CD14-positive monocyte (primary cell): ENCODE results near the gene ANKRD44. TPM values are rescaled to one million over a fixed set of nuclear protein-coding genes. Genes with fewer than 3 reads are reported as not detected.

Experiments
- DNase-seq, 3 donors: peaks; one replicate each; pipeline ENCODE4 v3.0.0-alpha.2; 2011 to 2022
- H2AFZ ChIP-seq: 2 replicates; pipeline ENCODE4 v1.6.0; 2012; ENCODE audit warnings: mild to moderate bottlenecking, low read depth, low read length, inconsistent platforms; ENCODE audit not compliant: insufficient read depth, poor library complexity, severe bottlenecking
- H3K27ac ChIP-seq, 2 donors: 1 replicate in 1 of 2; 2 replicates in 1 of 2; pipeline ENCODE4 v1.5.1; 2012 to 2013; ENCODE audit warnings: low read length in 2 of 2, control low read depth in 1 of 2, inconsistent platforms in 1 of 2, low read depth in 1 of 2, mild to moderate bottlenecking in 1 of 2
- H3K27me3 ChIP-seq, 2 donors: one replicate each; pipeline versions ENCODE4 v1.6.0 to v1.6.1; 2011 to 2013; ENCODE audit warnings: low read length in 2 of 2; ENCODE audit not compliant: control insufficient read depth in 2 of 2, insufficient read depth in 2 of 2
- H3K36me3 ChIP-seq, 2 donors: replicated peaks in 1 of 2; 1 replicate in 1 of 2; 2 replicates in 1 of 2; pipeline versions ENCODE4 v1.5.1 to v1.6.1; 2012 to 2013; ENCODE audit warnings: low read length in 2 of 2, control low read depth in 1 of 2, inconsistent platforms in 1 of 2, mild to moderate bottlenecking in 1 of 2; ENCODE audit not compliant: insufficient read depth in 2 of 2, control insufficient read depth in 1 of 2
- H3K4me1 ChIP-seq, 2 donors: 1 replicate in 1 of 2; 2 replicates in 1 of 2; pipeline versions ENCODE4 v1.5.1 to v1.6.1; 2012 to 2013; ENCODE audit warnings: low read length in 2 of 2, control low read depth in 1 of 2, inconsistent platforms in 1 of 2, mild to moderate bottlenecking in 1 of 2, moderate library complexity in 1 of 2; ENCODE audit not compliant: insufficient read depth in 2 of 2, control insufficient read depth in 1 of 2
- H3K4me2 ChIP-seq: replicated peaks from 2 replicates; pipeline ENCODE3; 2012; ENCODE audit warnings: low read length, moderate library complexity, mild to moderate bottlenecking; ENCODE audit not compliant: poor library complexity, severe bottlenecking; ENCODE audit errors: extremely low read depth
- H3K4me3 ChIP-seq, 3 experiments: fragments of 200-600 bp in 1 of 3; sonication (generic) in 1 of 3; replicated peaks in 1 of 3; 1 replicate in 2 of 3; 2 replicates in 1 of 3; pipeline ENCODE4 v1.5.1; 2011 to 2013; ENCODE audit warnings: low read length in 3 of 3, mild to moderate bottlenecking in 3 of 3, control low read depth in 2 of 3, low read depth in 2 of 3, inconsistent platforms in 1 of 3, moderate library complexity in 1 of 3
- H3K79me2 ChIP-seq: 2 replicates; pipeline ENCODE4 v1.6.0; 2012; ENCODE audit warnings: mild to moderate bottlenecking, control low read depth, inconsistent platforms, low read length, moderate library complexity; ENCODE audit not compliant: insufficient read depth
- H3K9ac ChIP-seq: 2 replicates; pipeline ENCODE4 v1.6.0; 2017; ENCODE audit warnings: low read length, mild to moderate bottlenecking; ENCODE audit not compliant: insufficient read depth, poor library complexity, severe bottlenecking
- H3K9me3 ChIP-seq, 2 donors: replicated peaks in 1 of 2; 1 replicate in 1 of 2; 2 replicates in 1 of 2; pipeline versions ENCODE4 v1.5.1 to v1.6.1; 2012 to 2013; ENCODE audit warnings: low read length in 2 of 2, control low read depth in 1 of 2; ENCODE audit not compliant: control insufficient read depth in 1 of 2, insufficient read depth in 1 of 2
- H4K20me1 ChIP-seq: 2 replicates; pipeline ENCODE4 v1.6.0; 2012; ENCODE audit warnings: mild to moderate bottlenecking, low read length, control low read depth, moderate library complexity; ENCODE audit not compliant: insufficient read depth
- H3K27ac Mint-ChIP-seq, 7 donors: one replicate each; pipeline ENCODE4 v1.8.0; 2020; ENCODE audit warnings: mild to moderate bottlenecking in 7 of 7, mixed read lengths in 7 of 7, moderate library complexity in 6 of 7, inconsistent platforms in 2 of 7
- H3K27me3 Mint-ChIP-seq, 3 donors: one replicate each; pipeline ENCODE4 v1.8.0; 2021 to 2022; ENCODE audit warnings: low read depth in 3 of 3, mild to moderate bottlenecking in 3 of 3, mixed read lengths in 3 of 3, moderate library complexity in 3 of 3, inconsistent platforms in 1 of 3
- H3K36me3 Mint-ChIP-seq, 2 donors: one replicate each; pipeline ENCODE4 v1.8.0; 2020; ENCODE audit warnings: mixed read lengths in 2 of 2, inconsistent platforms in 1 of 2, mild to moderate bottlenecking in 1 of 2
- H3K4me1 Mint-ChIP-seq: one replicate; pipeline ENCODE4 v1.8.0; 2020; ENCODE audit warnings: mild to moderate bottlenecking, mixed read lengths
- H3K4me3 Mint-ChIP-seq, 2 donors: one replicate each; pipeline ENCODE4 v1.8.0; 2020; ENCODE audit warnings: mild to moderate bottlenecking in 2 of 2, mixed read lengths in 2 of 2, moderate library complexity in 1 of 2
- H3K9me3 Mint-ChIP-seq, 7 donors: one replicate each; pipeline ENCODE4 v1.8.0; 2020 to 2022; ENCODE audit warnings: mixed read lengths in 7 of 7, mild to moderate bottlenecking in 6 of 7, moderate library complexity in 6 of 7, inconsistent platforms in 2 of 7
- CTCF ChIP-seq: fragments of 200-600 bp; IDR thresholded peaks from one replicate; pipeline ENCODE4 v1.8.0; 2022; ENCODE audit warnings: antibody characterized with exemption, mild to moderate bottlenecking
- WGBS: methylation state at CpG from one replicate; pipeline ENCODE4 v1.1.5; 2013; ENCODE audit warnings: missing lambda C conversion rate; ENCODE audit not compliant: insufficient coverage; 5-methylcytosine and 5-hydroxymethylcytosine counted together
- intact Hi-C, 2 donors: fragments of 100-400 bp; cut with micrococcal nuclease; formaldehyde crosslinking; loops; one replicate each; pipeline versions ENCODE4 v1.15.0 to v1.15.1; 2023
- polyA plus RNA-seq, 3 donors: library from polyadenylated mRNA; depleted of rRNA in 1 of 3; unstranded in 2 of 3; stranded (reverse) in 1 of 3; fragments of 300-500 nt in 2 of 3; fragments of >200 nt in 1 of 3; fragmentation: Illumina TruSeq in 2 of 3; gene quantifications; 1 replicate in 2 of 3; 2 replicates in 1 of 3; pipeline ENCODE4 v1.2.3, GENCODE V29; 2012 to 2021

The ANKRD44 gene
- polyA plus RNA-seq, 3 donors, result 55.7 to 91.9 (median 64.9) TPM

- H3K36me3 ChIP-seq, result peaks cover 73 to 87% of the 10 kb centered on the region in 2 donors
- intact Hi-C loops, result loop anchor here in 1 of 2 donors (10.0 kb wide), 1 partner anchor 305 kb away; no protein-coding TSS in a partner anchor
- no peaks in the 10 kb centered on the region for H3K27me3 ChIP-seq
- 90% methylated on average over 2 of the region's 6 CpGs for WGBS
- H3K36me3 Mint-ChIP-seq, result peaks cover 73 to 83% of the 10 kb centered on the region in 2 donors
- H3K9me3 Mint-ChIP-seq, result peaks cover 0 to 5% (median 0%) of the 10 kb centered on the region in 7 donors
- H3K4me1 ChIP-seq, result peaks cover 23 to 26% of the 10 kb centered on the region in 2 donors
- H3K27ac Mint-ChIP-seq, result peak overlapping the region in 1 of 7 donors; percentile 83
- DNase-seq, result no peak
- H3K27me3 Mint-ChIP-seq, result no peaks in the 10 kb centered on the region
- no peaks in the 10 kb centered on the region for H3K9me3 ChIP-seq
- peaks cover 32% of the 10 kb centered on the region for H4K20me1 ChIP-seq
- no peak for TF ChIP-seq CTCF
- no peak overlapping the region for H3K4me3 ChIP-seq
- peaks cover 27% of the 10 kb centered on the region for H3K4me1 Mint-ChIP-seq
- no peak overlapping the region for H3K27ac ChIP-seq
- H3K4me2 ChIP-seq, result no peak overlapping the region
- no peak overlapping the region for H3K4me3 Mint-ChIP-seq
- no peak overlapping the region for H3K9ac ChIP-seq
- no peak overlapping the region for H2AFZ ChIP-seq
- no peaks in the 10 kb centered on the region for H3K79me2 ChIP-seq
Observed at GRCh38 chr2:197079832-197080555, 230.6 kb downstream of the ANKRD44 start.

- Histone ChIP-seq H3K9me3 (no peaks in the 10 kb centered on the region), H3K4me3 (no peak overlapping the region), H3K9ac (no peak overlapping the region), H3K4me2 (no peak overlapping the region), H3K36me3 (peaks cover 76 to 88% of the 10 kb centered on the region in 2 donors), H2AFZ (no peak overlapping the region), H3K79me2 (no peaks in the 10 kb centered on the region), H4K20me1 (peaks cover 37% of the 10 kb centered on the region), H3K27ac (no peak overlapping the region), H3K27me3 (no peaks in the 10 kb centered on the region), H3K4me1 (peaks cover 23 to 26% of the 10 kb centered on the region in 2 donors)
- H3K36me3 Mint-ChIP-seq, result peaks cover 79 to 87% of the 10 kb centered on the region in 2 donors
- no peaks in the 10 kb centered on the region for H3K27me3 Mint-ChIP-seq
- peaks cover 27% of the 10 kb centered on the region for H3K4me1 Mint-ChIP-seq
- intact Hi-C loops, result loop anchor here in 1 of 2 donors (10.0 kb wide), 1 partner anchor 305 kb away; no protein-coding TSS in a partner anchor
- no peak overlapping the region for H3K4me3 Mint-ChIP-seq
- no peak for TF ChIP-seq CTCF
- no peak for DNase-seq
- peak overlapping the region in 1 of 7 donors; percentile 35 for H3K27ac Mint-ChIP-seq
- 90% methylated on average over 1 of the region's 3 CpGs for WGBS
- peaks cover 0 to 5% (median 0%) of the 10 kb centered on the region in 7 donors for H3K9me3 Mint-ChIP-seq
Observed at GRCh38 chr2:197079414-197079813, 231.2 kb downstream of the ANKRD44 start.
